Right lobe of liver (tissue), 4 donors: Measurements from ENCODE around the gene STPG1.

ENCODE experiments used
- CTCF ChIP-seq, 4 donors: fragments of 200-600 bp in 3 of 4; fragments of 450-650 bp in 1 of 4; IDR thresholded peaks; one replicate each; pipeline versions ENCODE4 v1.5.1 to v1.8.0; 2016 to 2022; ENCODE audit warnings: antibody characterized with exemption in 4 of 4, mild to moderate bottlenecking in 2 of 4
- POLR2A ChIP-seq: fragments of 450-650 bp; IDR thresholded peaks from one replicate; pipeline ENCODE4 v1.6.1; 2017; ENCODE audit warnings: antibody characterized with exemption, mild to moderate bottlenecking
- donor health status: DM: no; HTN: no; CAD: no.
- donor health status: DM: no; HTN: no; CAD: no.
- donor health status: DM: no; HTN: yes; CAD: no.

- no peak for TF ChIP-seq CTCF (IDR thresholded peaks at IDR 0.05)
- no peak for TF ChIP-seq POLR2A
Observed at GRCh38 chr1:24381256-24381655, 32.3 kb downstream of the STPG1 start.
